K562 (cell line): ENCODE measurements around the gene ANXA4. TPM values are rescaled to one million over a fixed set of nuclear protein-coding genes. Genes with fewer than 3 reads are reported as not detected.

Experiments used
- E2F3 ChIP-seq: fragments of 250-450 bp; sonication (Bioruptor Pico); IDR thresholded peaks from 2 replicates; pipeline ENCODE4 v1.4.0; 2020; ENCODE audit warnings: mild to moderate bottlenecking
- E2F4 ChIP-seq: sonication (generic); formaldehyde crosslinking; IDR thresholded peaks from 2 replicates; pipeline ENCODE4 v1.8.0; 2022; ENCODE audit warnings: mild to moderate bottlenecking, low read depth, missing genetic modification reagents
- ELK3 ChIP-seq: fragments of 450-650 bp; formaldehyde crosslinking; IDR thresholded peaks from 2 replicates; pipeline ENCODE4 v1.4.0; 2020; ENCODE audit warnings: mild to moderate bottlenecking
- EP300 ChIP-seq: IDR thresholded peaks from 2 replicates; pipeline ENCODE4 v1.6.1; 2012; ENCODE audit warnings: low read length, improper control_type of control experiment
- GTF2F1 ChIP-seq: IDR thresholded peaks from 2 replicates; pipeline ENCODE4 v1.6.1; 2011; ENCODE audit warnings: low read depth, low read length, improper control_type of control experiment
- HMGXB4 ChIP-seq: sonication (generic); formaldehyde crosslinking; IDR thresholded peaks from 2 replicates; pipeline ENCODE4 v1.8.1; 2023; ENCODE audit warnings: mild to moderate bottlenecking, missing genetic modification reagents
- ILF3 ChIP-seq: fragments of 450-650 bp; IDR thresholded peaks from 2 replicates; pipeline ENCODE4 v1.6.1; 2018; ENCODE audit warnings: antibody characterized with exemption, mild to moderate bottlenecking, moderate library complexity, borderline replicate concordance
- MAZ ChIP-seq, 2 experiments: fragments of 450-650 bp in 1 of 2; sonication (generic) in 1 of 2; formaldehyde crosslinking; IDR thresholded peaks in 1 of 2; conservative IDR thresholded peaks in 1 of 2; 2 replicates each; pipeline versions ENCODE4 v1.4.0 to v1.5.0; 2020; ENCODE audit warnings: mild to moderate bottlenecking in 1 of 2, missing genetic modification reagents in 1 of 2
- MNT ChIP-seq, 2 experiments: fragments of 450-650 bp; conservative IDR thresholded peaks; 2 replicates each; pipeline ENCODE4 v1.6.1; 2017; ENCODE audit warnings: mild to moderate bottlenecking in 2 of 2, moderate library complexity in 2 of 2
- MTA2 ChIP-seq: fragments of 450-650 bp; IDR thresholded peaks from 2 replicates; pipeline ENCODE4 v1.6.1; 2016; ENCODE audit warnings: low read depth
- NCOA4 ChIP-seq: fragments of 450-650 bp; IDR thresholded peaks from 2 replicates; pipeline ENCODE4 v1.6.1; 2018; ENCODE audit warnings: mild to moderate bottlenecking; ENCODE audit not compliant: partially characterized antibody
- NELFE ChIP-seq: IDR thresholded peaks from 2 replicates; pipeline ENCODE4 v1.6.1; 2011; ENCODE audit warnings: mild to moderate bottlenecking; ENCODE audit not compliant: insufficient read depth, insufficient read length
- PTTG1 ChIP-seq: fragments of 450-650 bp; IDR thresholded peaks from 2 replicates; pipeline ENCODE4 v1.6.1; 2016; ENCODE audit warnings: low read depth, mild to moderate bottlenecking, missing genetic modification characterization, missing compliant biosample characterization
- SAP30 ChIP-seq: fragments of 200-600 bp; sonication (generic); IDR thresholded peaks from 2 replicates; pipeline ENCODE4 v1.6.1; 2012; ENCODE audit warnings: borderline replicate concordance, low read depth, mild to moderate bottlenecking, moderate library complexity, low read length, control low read depth, inconsistent platforms; ENCODE audit not compliant: insufficient read depth, poor library complexity, severe bottlenecking
- TEAD4 ChIP-seq, 2 experiments: sonication (generic) in 1 of 2; formaldehyde crosslinking in 1 of 2; IDR thresholded peaks; 2 replicates each; pipeline versions ENCODE4 v1.6.1 to v1.8.0; 2012 to 2022; ENCODE audit warnings: borderline replicate concordance in 1 of 2, inconsistent platforms in 1 of 2, low read length in 1 of 2, mild to moderate bottlenecking in 1 of 2, missing genetic modification reagents in 1 of 2
- ZC3H4 ChIP-seq: sonication (generic); formaldehyde crosslinking; IDR thresholded peaks from 2 replicates; pipeline ENCODE4 v1.9.0; 2021; ENCODE audit warnings: missing genetic modification reagents, borderline replicate concordance
- ZNF384 ChIP-seq: IDR thresholded peaks from 2 replicates; pipeline ENCODE4 v1.6.1; 2012; ENCODE audit warnings: low read depth, low read length, improper control_type of control experiment
- ZNF41 ChIP-seq: fragments of 250-450 bp; sonication (Bioruptor Pico); conservative IDR thresholded peaks from 2 replicates; pipeline ENCODE4 v1.4.0; 2020; ENCODE audit warnings: mild to moderate bottlenecking
- ZNF644 ChIP-seq: fragments of 200-800 bp; sonication (Bioruptor generic); IDR thresholded peaks from 2 replicates; pipeline ENCODE4 v1.6.1; 2016; ENCODE audit warnings: low read depth, missing genetic modification characterization, missing compliant biosample characterization
- ZNF696 ChIP-seq: fragments of 250-450 bp; sonication (Bioruptor Pico); conservative IDR thresholded peaks from 2 replicates; pipeline ENCODE4 v1.4.0; 2020; ENCODE audit warnings: mild to moderate bottlenecking, moderate library complexity
- polyA plus RNA-seq, 8 experiments: library from polyadenylated mRNA; depleted of rRNA in 4 of 8; stranded (reverse) in 5 of 8; unstranded in 3 of 8; fragments of >200 nt; fragmentation: Nextera tagmentation in 2 of 8; fragmentation: Illumina TruSeq in 1 of 8; extraction: Ambion mirVana in 2 of 8; extraction: Trizol in 1 of 8; gene quantifications; 2 replicates each; pipeline versions ENCODE4 v1.2.1 to v1.2.3, GENCODE V29; 2011 to 2014; ENCODE audit warnings: inconsistent platforms in 1 of 8, missing spikeins in 1 of 8
- total RNA-seq, 7 experiments: library from RNA; depleted of rRNA in 6 of 7; stranded (reverse); fragments of >200 nt in 6 of 7; fragmentation: Illumina TruSeq in 2 of 7; extraction: Trizol in 2 of 7; gene quantifications; 2 replicates each; pipeline versions ENCODE4 v1.2.1 to v1.2.3, GENCODE V29; 2011 to 2021; ENCODE audit warnings: low replicate concordance in 1 of 7
- TF ChIP-seq, protein P1 (sequence below): fragments of 250-450 bp; sonication (Bioruptor Pico); IDR thresholded peaks from 2 replicates; pipeline ENCODE4 v1.8.0; 2021; ENCODE audit warnings: borderline replicate concordance, mild to moderate bottlenecking, moderate library complexity; ENCODE audit not compliant: poor library complexity, severe bottlenecking

ANXA4 gene
- total and polyA plus RNA-seq, 9 of the 15 experiments (the other 6 are each of a cell fraction or from before 2014, with no cell fraction given) = 3.4 to 13.6 (median 11.6) TPM

DNA sequence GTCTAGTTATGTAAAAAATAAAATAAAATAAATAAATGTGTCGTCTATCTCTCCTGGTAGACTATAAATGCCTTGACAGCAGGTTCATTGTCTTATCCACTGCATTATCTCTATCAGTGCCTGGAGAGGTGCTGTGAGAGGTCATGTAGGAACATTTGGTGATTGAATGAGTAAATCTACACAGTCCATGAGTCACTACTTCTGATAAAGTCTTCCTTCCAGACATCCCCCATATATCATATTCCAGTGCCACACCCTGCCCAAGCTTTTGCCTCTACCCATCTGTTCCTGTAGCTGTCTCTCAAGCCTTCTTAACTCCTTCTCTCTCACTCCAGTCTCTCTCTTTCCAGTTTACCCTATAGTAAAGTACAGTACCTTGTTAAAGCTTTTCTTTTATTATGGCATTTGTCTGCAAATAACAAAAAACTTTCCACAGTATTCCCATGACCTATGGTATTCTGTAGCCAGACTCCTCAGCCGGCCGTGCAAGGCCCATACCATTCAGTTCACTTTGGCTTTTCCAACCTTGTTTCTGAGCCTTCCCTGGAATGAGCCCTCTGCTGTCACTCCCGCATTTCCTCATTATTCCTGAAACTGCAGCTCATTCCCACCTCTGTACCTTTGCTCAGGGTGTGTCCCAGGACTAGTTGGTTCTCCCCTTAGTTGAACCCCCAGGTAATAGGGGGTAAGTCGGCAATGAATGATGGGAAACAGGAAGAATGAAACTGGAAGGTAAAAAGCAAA lies 37.5 kb downstream of the ANXA4 start (continued):
- TF ChIP-seq EP300 (peak; percentile 17; the same call in 1 of the 2 replicates), ZNF644 (tag) (no peak), NCOA4 (no peak), E2F4 (no peak), MAZ (CRISPR knock-in tag; conservative IDR thresholded peaks at IDR 0.05 in 1 of 2, IDR thresholded peaks at IDR 0.05 in 1 of 2) (no peak), SAP30 (no peak), PTTG1 (tag) (no peak), ILF3 (no peak), TEAD4 (IDR thresholded peaks at IDR 0.05; ENCODE audit: low read length) (peak; percentile 63; the same call in 1 of the 2 replicates), TEAD4 (CRISPR knock-in tag; IDR thresholded peaks at IDR 0.05; ENCODE audit: borderline replicate concordance) (no peak), MNT (conservative IDR thresholded peaks at IDR 0.05) (peak in 1 of 2 experiments; percentile 35; a peak in 1 of 4 replicates), ELK3 (CRISPR knock-in tag) (no peak), NELFE (no peak), E2F3 (CRISPR knock-in tag) (no peak), ZNF41 (CRISPR knock-in tag) (no peak), HMGXB4 (no peak), ZNF384 (no peak), MTA2 (peak; percentile 23; the same call in 1 of the 2 replicates), ZC3H4 (CRISPR knock-in tag) (no peak), GTF2F1 (no peak), ZNF696 (CRISPR knock-in tag) (no peak)
- TF ChIP-seq, protein P1, sequence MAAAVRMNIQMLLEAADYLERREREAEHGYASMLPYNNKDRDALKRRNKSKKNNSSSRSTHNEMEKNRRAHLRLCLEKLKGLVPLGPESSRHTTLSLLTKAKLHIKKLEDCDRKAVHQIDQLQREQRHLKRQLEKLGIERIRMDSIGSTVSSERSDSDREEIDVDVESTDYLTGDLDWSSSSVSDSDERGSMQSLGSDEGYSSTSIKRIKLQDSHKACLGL (CRISPR knock-in tag) = no peak
